ENCODE data around the gene SLC23A3.
A peak's percentile ranks its signal among the peaks of the same experiment; 100 is the strongest.

SLC23A3 gene

DNA sequence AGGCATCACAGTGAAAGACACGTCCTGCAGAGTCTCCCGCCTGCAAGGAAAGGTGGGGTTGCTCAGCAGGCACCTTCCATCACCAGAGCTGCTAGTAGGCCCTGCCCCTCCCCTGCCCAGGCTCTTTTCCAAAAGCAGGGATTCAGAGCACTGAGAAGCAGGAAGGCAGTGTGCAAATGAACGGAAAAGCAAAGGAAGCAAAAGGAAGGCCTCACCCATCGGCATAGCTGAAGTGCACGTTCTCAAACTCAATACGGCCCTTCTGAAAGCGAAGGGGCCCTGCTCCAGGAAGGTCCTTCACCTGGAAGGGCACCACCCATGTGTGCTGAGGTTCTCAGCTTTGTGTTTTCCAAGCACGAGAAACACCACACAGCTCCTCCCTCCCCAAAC, 43.2 kb upstream of the SLC23A3 start:
- H3K4me3 ChIP-seq (ENCODE audit: low read depth, low read length, poor library complexity, severe bottlenecking), result no peak overlapping the region
- H3K27me3 ChIP-seq (ENCODE audit: insufficient read depth, low read length), result no peaks in the 10 kb centered on the region
- H3K4me1 ChIP-seq (ENCODE audit: insufficient read depth, low read length, severe bottlenecking), result peaks cover 15% of the 10 kb centered on the region
- peaks cover 79% of the 10 kb centered on the region for H3K36me3 ChIP-seq (ENCODE audit: insufficient read depth, low read length)
- H3K79me2 ChIP-seq (ENCODE audit: insufficient read depth, low read length), result no peaks in the 10 kb centered on the region
- H3F3A ChIP-seq (ENCODE audit: insufficient read depth, low read length), result 0 out of 2 replicates have a peak, but pooled peaks cover 3% of the 10 kb centered on the region
- no peak overlapping the region for H3K9ac ChIP-seq (ENCODE audit: low read length)
- no peaks in the 10 kb centered on the region for H3K9me3 ChIP-seq (ENCODE audit: low read length)
- H2AFZ ChIP-seq (ENCODE audit: low read length), result no peak overlapping the region
- H3K9me2 ChIP-seq (ENCODE audit: low read depth, low read length), result no peaks in the 10 kb centered on the region
- no peak overlapping the region for H3K27ac ChIP-seq (ENCODE audit: low read depth, low read length, poor library complexity, severe bottlenecking)
- H3K4me2 ChIP-seq (ENCODE audit: low read length), result no peak overlapping the region
- H4K20me1 ChIP-seq (ENCODE audit: insufficient read depth, low read length), result no peaks in the 10 kb centered on the region
- no peak for TF ChIP-seq EZH2 (IDR thresholded peaks at IDR 0.05; ENCODE audit: borderline replicate concordance, low read length)
- TF ChIP-seq, protein P1, sequence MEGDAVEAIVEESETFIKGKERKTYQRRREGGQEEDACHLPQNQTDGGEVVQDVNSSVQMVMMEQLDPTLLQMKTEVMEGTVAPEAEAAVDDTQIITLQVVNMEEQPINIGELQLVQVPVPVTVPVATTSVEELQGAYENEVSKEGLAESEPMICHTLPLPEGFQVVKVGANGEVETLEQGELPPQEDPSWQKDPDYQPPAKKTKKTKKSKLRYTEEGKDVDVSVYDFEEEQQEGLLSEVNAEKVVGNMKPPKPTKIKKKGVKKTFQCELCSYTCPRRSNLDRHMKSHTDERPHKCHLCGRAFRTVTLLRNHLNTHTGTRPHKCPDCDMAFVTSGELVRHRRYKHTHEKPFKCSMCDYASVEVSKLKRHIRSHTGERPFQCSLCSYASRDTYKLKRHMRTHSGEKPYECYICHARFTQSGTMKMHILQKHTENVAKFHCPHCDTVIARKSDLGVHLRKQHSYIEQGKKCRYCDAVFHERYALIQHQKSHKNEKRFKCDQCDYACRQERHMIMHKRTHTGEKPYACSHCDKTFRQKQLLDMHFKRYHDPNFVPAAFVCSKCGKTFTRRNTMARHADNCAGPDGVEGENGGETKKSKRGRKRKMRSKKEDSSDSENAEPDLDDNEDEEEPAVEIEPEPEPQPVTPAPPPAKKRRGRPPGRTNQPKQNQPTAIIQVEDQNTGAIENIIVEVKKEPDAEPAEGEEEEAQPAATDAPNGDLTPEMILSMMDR (IDR thresholded peaks at IDR 0.05; ENCODE audit: low read length), result no peak

DNA sequence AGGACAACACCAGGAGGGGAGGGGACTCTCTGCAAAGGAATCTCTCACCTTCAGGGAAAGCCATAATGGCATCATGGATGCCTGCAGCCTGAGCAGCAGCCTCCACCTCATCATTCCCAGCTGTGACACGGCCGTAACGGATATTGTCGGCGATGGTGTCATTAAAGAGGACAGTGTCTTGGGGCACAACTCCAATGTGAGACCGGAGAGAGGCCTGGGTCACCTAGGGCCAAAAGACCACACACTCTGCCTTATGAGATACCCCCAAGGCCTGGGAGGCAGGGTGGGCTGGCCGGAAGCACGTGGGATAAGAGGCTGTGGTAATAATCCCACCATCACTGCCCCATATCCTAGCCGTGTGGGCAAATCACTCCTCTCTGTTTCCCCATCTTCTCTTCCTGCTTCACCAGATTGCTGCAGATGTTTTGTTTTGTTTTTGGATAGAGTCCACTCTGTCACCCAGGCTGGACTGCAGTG, 41.1 kb upstream of the SLC23A3 start:
- Histone ChIP-seq H4K20me1 (ENCODE audit: insufficient read depth, low read length) (no peaks in the 10 kb centered on the region), H3K4me1 (ENCODE audit: insufficient read depth, low read length, severe bottlenecking) (peaks cover 19% of the 10 kb centered on the region), H3K36me3 (ENCODE audit: insufficient read depth, low read length) (peaks cover 76% of the 10 kb centered on the region), H3F3A (ENCODE audit: insufficient read depth, low read length) (0 out of 2 replicates have a peak, but pooled peaks cover 3% of the 10 kb centered on the region), H3K9ac (ENCODE audit: low read length) (no peak overlapping the region; the same call in 1 of the 2 replicates), H3K27me3 (ENCODE audit: insufficient read depth, low read length) (no peaks in the 10 kb centered on the region), H2AFZ (ENCODE audit: low read length) (no peak overlapping the region), H3K9me3 (ENCODE audit: low read length) (no peaks in the 10 kb centered on the region), H3K4me3 (ENCODE audit: low read depth, low read length, poor library complexity, severe bottlenecking) (no peak overlapping the region), H3K27ac (ENCODE audit: low read depth, low read length, poor library complexity, severe bottlenecking) (peak overlapping the region; percentile 45), H3K9me2 (ENCODE audit: low read depth, low read length) (no peaks in the 10 kb centered on the region), H3K4me2 (ENCODE audit: low read length) (no peak overlapping the region), H3K79me2 (ENCODE audit: insufficient read depth, low read length) (no peaks in the 10 kb centered on the region)
- TF ChIP-seq, protein P1 (IDR thresholded peaks at IDR 0.05; ENCODE audit: low read length), result no peak
- TF ChIP-seq EZH2 (IDR thresholded peaks at IDR 0.05; ENCODE audit: borderline replicate concordance, low read length), result no peak

DNA sequence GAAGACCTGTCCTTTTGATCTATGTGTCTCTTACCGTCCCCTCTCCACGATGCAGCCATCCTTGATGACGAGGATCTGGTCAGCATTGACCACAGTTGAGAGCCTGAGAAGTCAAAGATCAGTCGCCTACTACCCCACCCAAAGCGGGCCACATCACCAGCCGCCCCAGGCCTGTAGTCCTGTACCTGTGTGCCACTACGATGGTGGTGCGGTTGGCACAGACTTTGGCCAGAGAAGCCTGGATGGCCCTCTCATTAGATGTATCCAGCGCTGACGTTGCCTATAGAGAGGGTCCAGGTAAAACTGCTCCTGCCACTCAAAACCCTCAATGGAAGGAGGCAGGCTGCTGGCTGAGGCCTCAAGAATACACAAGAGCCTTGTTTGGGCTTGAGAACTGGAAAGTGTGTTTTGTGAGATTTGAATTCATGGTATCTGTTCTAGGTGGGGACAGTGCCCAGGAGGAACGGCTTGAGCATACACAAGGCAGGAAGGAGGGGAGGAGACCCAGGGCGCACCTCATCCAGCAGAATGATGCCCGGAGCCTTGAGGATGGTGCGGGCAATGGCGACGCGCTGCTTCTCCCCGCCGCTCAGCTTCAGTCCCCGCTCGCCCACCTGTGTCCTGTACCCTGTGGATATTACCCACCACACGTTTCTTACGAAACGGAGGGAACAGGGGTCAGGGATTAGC, 40.5 kb upstream of the SLC23A3 start:
- Histone ChIP-seq H4K20me1 (ENCODE audit: insufficient read depth, low read length) (no peaks in the 10 kb centered on the region), H3K36me3 (ENCODE audit: insufficient read depth, low read length) (peaks cover 73% of the 10 kb centered on the region), H2AFZ (ENCODE audit: low read length) (no peak overlapping the region), H3K27ac (ENCODE audit: low read depth, low read length, poor library complexity, severe bottlenecking) (no peak overlapping the region), H3F3A (ENCODE audit: insufficient read depth, low read length) (0 out of 2 replicates have a peak, but pooled peaks cover 3% of the 10 kb centered on the region), H3K9me2 (ENCODE audit: low read depth, low read length) (no peaks in the 10 kb centered on the region), H3K4me3 (ENCODE audit: low read depth, low read length, poor library complexity, severe bottlenecking) (no peak overlapping the region), H3K4me1 (ENCODE audit: insufficient read depth, low read length, severe bottlenecking) (peaks cover 21% of the 10 kb centered on the region), H3K9ac (ENCODE audit: low read length) (no peak overlapping the region), H3K9me3 (ENCODE audit: low read length) (no peaks in the 10 kb centered on the region), H3K4me2 (ENCODE audit: low read length) (no peak overlapping the region), H3K27me3 (ENCODE audit: insufficient read depth, low read length) (no peaks in the 10 kb centered on the region), H3K79me2 (ENCODE audit: insufficient read depth, low read length) (no peaks in the 10 kb centered on the region)
- TF ChIP-seq, protein P1 (IDR thresholded peaks at IDR 0.05; ENCODE audit: low read length), result no peak
- TF ChIP-seq EZH2 (IDR thresholded peaks at IDR 0.05; ENCODE audit: borderline replicate concordance, low read length), result no peak
